ENCODE data around the gene SAP130.

Gene SAP130

GRCh38 chr2:127996160-127996559, 31.7 kb downstream of the SAP130 start:
- Histone ChIP-seq H3K36me3 (ENCODE audit: control insufficient read depth in 1 of 2, insufficient read depth in 2 of 2, low read length in 2 of 2) (peaks cover 38 to 53% of the 10 kb centered on the region in 2 experiments), H3K79me2 (ENCODE audit: control insufficient read depth, insufficient read depth, low read length, poor library complexity) (no peaks in the 10 kb centered on the region), H3K9ac (ENCODE audit: low read length) (no peak overlapping the region), H2BK12ac (ENCODE audit: low read length) (no peak overlapping the region), H4K8ac (ENCODE audit: low read depth, low read length) (no peak overlapping the region), H3K27me3 (ENCODE audit: insufficient read depth, low read length) (no peaks in the 10 kb centered on the region), H3K18ac (ENCODE audit: low read length) (no peak overlapping the region), H3K9me3 (ENCODE audit: insufficient read depth, low read depth, low read length) (no peaks in the 10 kb centered on the region), H2AK5ac (ENCODE audit: low read length) (no peak overlapping the region), H3K4ac (ENCODE audit: low read depth, low read length) (no peak overlapping the region), H4K12ac (ENCODE audit: low read depth, low read length) (no peak overlapping the region), H3K79me1 (ENCODE audit: low read length) (no peaks in the 10 kb centered on the region), H3K27ac (ENCODE audit: low read depth, low read length) (no peak overlapping the region), H2BK5ac (ENCODE audit: low read depth, low read length, poor library complexity) (no peak overlapping the region), H2BK120ac (ENCODE audit: insufficient read depth, low read length, poor library complexity) (no peak overlapping the region), H3K4me2 (ENCODE audit: low read length) (no peak overlapping the region), H3K14ac (ENCODE audit: low read length) (no peak overlapping the region), H3K23ac (ENCODE audit: low read length) (no peak overlapping the region), H2AFZ (ENCODE audit: insufficient read depth, low read length, poor library complexity) (no peak overlapping the region), H3K4me3 (ENCODE audit: low read depth, low read length) (no peak overlapping the region), H3K4me1 (ENCODE audit: control insufficient read depth in 1 of 2, insufficient read depth in 2 of 2, low read length in 2 of 2) (no peaks in the 10 kb centered on the region), H4K91ac (ENCODE audit: low read depth, low read length) (no peak overlapping the region)
- no peak for DNase-seq
- no CpG with 5 or more reads among the region's 9 CpGs for WGBS (ENCODE audit: extremely low coverage, insufficient coverage, insufficient read length)

- Histone ChIP-seq H3K4me3 (ENCODE audit: low read depth, low read length) (no peak overlapping the region), H3K14ac (ENCODE audit: low read length) (no peak overlapping the region)
These were observed 32.1 kb downstream of the SAP130 start for GRCh38 chr2:127995725-127996124.

GRCh38 chr2:127993659-127994058, 34.2 kb downstream of the SAP130 start:
- Histone ChIP-seq H3K18ac (ENCODE audit: low read length) (no peak overlapping the region), H4K12ac (ENCODE audit: low read depth, low read length) (no peak overlapping the region), H3K79me2 (ENCODE audit: control insufficient read depth, insufficient read depth, low read length, poor library complexity) (no peaks in the 10 kb centered on the region), H3K9ac (ENCODE audit: low read length) (no peak overlapping the region), H4K91ac (ENCODE audit: low read depth, low read length) (no peak overlapping the region), H3K36me3 (ENCODE audit: control insufficient read depth in 1 of 2, insufficient read depth in 2 of 2, low read length in 2 of 2) (peaks cover 30 to 38% of the 10 kb centered on the region in 2 experiments), H3K14ac (ENCODE audit: low read length) (no peak overlapping the region), H4K8ac (ENCODE audit: low read depth, low read length) (no peak overlapping the region), H3K9me3 (ENCODE audit: insufficient read depth, low read depth, low read length) (no peaks in the 10 kb centered on the region), H3K27ac (ENCODE audit: low read depth, low read length) (no peak overlapping the region), H3K23ac (ENCODE audit: low read length) (no peak overlapping the region), H3K79me1 (ENCODE audit: low read length) (no peaks in the 10 kb centered on the region), H3K4me2 (ENCODE audit: low read length) (no peak overlapping the region), H2BK5ac (ENCODE audit: low read depth, low read length, poor library complexity) (no peak overlapping the region), H2BK120ac (ENCODE audit: insufficient read depth, low read length, poor library complexity) (no peak overlapping the region), H2AK5ac (ENCODE audit: low read length) (no peak overlapping the region), H3K4ac (ENCODE audit: low read depth, low read length) (no peak overlapping the region), H3K4me3 (ENCODE audit: low read depth, low read length) (no peak overlapping the region), H3K27me3 (ENCODE audit: insufficient read depth, low read length) (no peaks in the 10 kb centered on the region), H3K4me1 (ENCODE audit: control insufficient read depth in 1 of 2, insufficient read depth in 2 of 2, low read length in 2 of 2) (no peaks in the 10 kb centered on the region), H2BK12ac (ENCODE audit: low read length) (no peak overlapping the region), H2AFZ (ENCODE audit: insufficient read depth, low read length, poor library complexity) (no peak overlapping the region)
- WGBS (ENCODE audit: extremely low coverage, insufficient coverage, insufficient read length): no CpG with 5 or more reads among the region's 2 CpGs
- no peak for DNase-seq

More at GRCh38 chr2:127995725-127996124, 32.1 kb downstream of the SAP130 start:
- H2BK5ac ChIP-seq (ENCODE audit: low read depth, low read length, poor library complexity): no peak overlapping the region
- H3K27me3 ChIP-seq (ENCODE audit: insufficient read depth, low read length): no peaks in the 10 kb centered on the region
- peaks cover 36 to 51% of the 10 kb centered on the region in 2 experiments for H3K36me3 ChIP-seq (ENCODE audit: control insufficient read depth in 1 of 2, insufficient read depth in 2 of 2, low read length in 2 of 2)
- no peak overlapping the region for H2BK120ac ChIP-seq (ENCODE audit: insufficient read depth, low read length, poor library complexity)
- H4K12ac ChIP-seq (ENCODE audit: low read depth, low read length): no peak overlapping the region
- no peak for DNase-seq
- H2AK5ac ChIP-seq (ENCODE audit: low read length): no peak overlapping the region
- H3K9me3 ChIP-seq (ENCODE audit: insufficient read depth, low read depth, low read length): no peaks in the 10 kb centered on the region
- no peaks in the 10 kb centered on the region for H3K79me2 ChIP-seq (ENCODE audit: control insufficient read depth, insufficient read depth, low read length, poor library complexity)
- H2BK12ac ChIP-seq (ENCODE audit: low read length): no peak overlapping the region
- WGBS (ENCODE audit: extremely low coverage, insufficient coverage, insufficient read length): no CpG with 5 or more reads among the region's 7 CpGs
- no peak overlapping the region for H3K9ac ChIP-seq (ENCODE audit: low read length)
- H3K4ac ChIP-seq (ENCODE audit: low read depth, low read length): no peak overlapping the region
- H2AFZ ChIP-seq (ENCODE audit: insufficient read depth, low read length, poor library complexity): no peak overlapping the region
- no peaks in the 10 kb centered on the region for H3K79me1 ChIP-seq (ENCODE audit: low read length)
- no peaks in the 10 kb centered on the region for H3K4me1 ChIP-seq (ENCODE audit: control insufficient read depth in 1 of 2, insufficient read depth in 2 of 2, low read length in 2 of 2)
- no peak overlapping the region for H3K27ac ChIP-seq (ENCODE audit: low read depth, low read length)
- H3K4me2 ChIP-seq (ENCODE audit: low read length): no peak overlapping the region
- no peak overlapping the region for H4K91ac ChIP-seq (ENCODE audit: low read depth, low read length)
- no peak overlapping the region for H3K23ac ChIP-seq (ENCODE audit: low read length)
- no peak overlapping the region for H3K18ac ChIP-seq (ENCODE audit: low read length)
- no peak overlapping the region for H4K8ac ChIP-seq (ENCODE audit: low read depth, low read length)

GRCh38 chr2:127991742-127992141, 36.1 kb downstream of the SAP130 start:
- DNase-seq: no peak
- Histone ChIP-seq H3K23ac (ENCODE audit: low read length) (no peak overlapping the region), H3K4me3 (ENCODE audit: low read depth, low read length) (no peak overlapping the region), H3K14ac (ENCODE audit: low read length) (no peak overlapping the region), H3K27ac (ENCODE audit: low read depth, low read length) (no peak overlapping the region), H3K9me3 (ENCODE audit: insufficient read depth, low read depth, low read length) (no peaks in the 10 kb centered on the region), H2BK120ac (ENCODE audit: insufficient read depth, low read length, poor library complexity) (no peak overlapping the region), H3K79me1 (ENCODE audit: low read length) (no peaks in the 10 kb centered on the region), H4K91ac (ENCODE audit: low read depth, low read length) (no peak overlapping the region), H3K18ac (ENCODE audit: low read length) (no peak overlapping the region), H3K36me3 (ENCODE audit: control insufficient read depth in 1 of 2, insufficient read depth in 2 of 2, low read length in 2 of 2) (peaks cover 30 to 39% of the 10 kb centered on the region in 2 experiments), H3K4ac (ENCODE audit: low read depth, low read length) (no peak overlapping the region), H3K27me3 (ENCODE audit: insufficient read depth, low read length) (no peaks in the 10 kb centered on the region), H3K4me1 (ENCODE audit: control insufficient read depth in 1 of 2, insufficient read depth in 2 of 2, low read length in 2 of 2) (no peaks in the 10 kb centered on the region), H2AFZ (ENCODE audit: insufficient read depth, low read length, poor library complexity) (no peak overlapping the region), H2BK12ac (ENCODE audit: low read length) (no peak overlapping the region), H4K8ac (ENCODE audit: low read depth, low read length) (no peak overlapping the region), H3K9ac (ENCODE audit: low read length) (no peak overlapping the region), H3K79me2 (ENCODE audit: control insufficient read depth, insufficient read depth, low read length, poor library complexity) (no peaks in the 10 kb centered on the region), H2AK5ac (ENCODE audit: low read length) (no peak overlapping the region), H4K12ac (ENCODE audit: low read depth, low read length) (no peak overlapping the region), H2BK5ac (ENCODE audit: low read depth, low read length, poor library complexity) (no peak overlapping the region), H3K4me2 (ENCODE audit: low read length) (no peak overlapping the region)
- no CpG with 5 or more reads among the region's 5 CpGs for WGBS (ENCODE audit: extremely low coverage, insufficient coverage, insufficient read length)

Measured in trophoblast cell (in vitro differentiated cells and primary cell).